ENCODE measurements around the gene OR2T35. TPM values are rescaled to one million over a fixed set of nuclear protein-coding genes. Genes with fewer than 3 reads are reported as not detected.

OR2T35 gene
- total RNA-seq, 1 donor from 2014 or later, result not detected

DNA sequence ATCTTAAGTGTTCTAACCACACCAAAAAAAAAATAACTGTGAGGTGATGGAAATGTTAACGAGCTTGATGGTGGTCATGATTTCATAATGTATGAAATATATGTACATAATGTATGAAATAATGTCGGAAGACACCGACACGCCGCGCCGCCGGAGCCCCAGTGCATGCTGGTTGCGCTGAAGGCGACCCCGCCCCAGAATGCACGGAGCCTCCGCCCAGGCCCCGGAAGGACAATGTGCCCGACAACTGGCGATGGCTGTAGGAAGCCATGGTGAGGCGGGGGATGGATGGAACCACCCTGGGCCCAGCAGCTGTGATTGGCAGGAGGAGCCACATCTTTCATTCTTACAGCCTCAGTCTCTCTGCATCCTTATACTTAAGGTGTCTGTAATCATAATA is 55.0 kb downstream of the OR2T35 start:
- Histone ChIP-seq H4K20me1 (ENCODE audit: insufficient read depth, low read length) (no peaks in the 10 kb centered on the region), H3K9ac (ENCODE audit: low read length) (no peak overlapping the region), H2AFZ (ENCODE audit: low read depth, low read length) (no peak overlapping the region), H3K4me3 (ENCODE audit: insufficient read depth, low read depth, low read length) (no peak overlapping the region), H3K36me3 (ENCODE audit: insufficient read depth, low read length) (no peaks in the 10 kb centered on the region), H3K27me3 (ENCODE audit: insufficient read depth, low read length) (no peaks in the 10 kb centered on the region), H3K79me2 (ENCODE audit: insufficient read depth, low read length) (no peaks in the 10 kb centered on the region), H3K9me3 (ENCODE audit: insufficient read depth, low read depth, low read length) (peaks cover 12% of the 10 kb centered on the region), H3K4me2 (ENCODE audit: low read length) (no peak overlapping the region), H3K4me1 (ENCODE audit: insufficient read depth, low read length) (no peaks in the 10 kb centered on the region), H3K27ac (ENCODE audit: low read depth, low read length) (no peak overlapping the region)
- Mint-ChIP-seq H3K36me3 (ENCODE audit: low read depth, unreplicated experiment) (no peaks in the 10 kb centered on the region), H3K4me3 (ENCODE audit: unreplicated experiment) (no peak overlapping the region), H3K4me1 (ENCODE audit: low read depth, unreplicated experiment) (no peaks in the 10 kb centered on the region), H3K27ac (ENCODE audit: unreplicated experiment) (no peak overlapping the region), H3K9me3 (ENCODE audit: unreplicated experiment) (peaks cover 2% of the 10 kb centered on the region), H3K27me3 (ENCODE audit: low read depth, unreplicated experiment) (no peaks in the 10 kb centered on the region)
- DNase-seq (ENCODE audit: low read depth), result no peak
- TF ChIP-seq, protein P1, sequence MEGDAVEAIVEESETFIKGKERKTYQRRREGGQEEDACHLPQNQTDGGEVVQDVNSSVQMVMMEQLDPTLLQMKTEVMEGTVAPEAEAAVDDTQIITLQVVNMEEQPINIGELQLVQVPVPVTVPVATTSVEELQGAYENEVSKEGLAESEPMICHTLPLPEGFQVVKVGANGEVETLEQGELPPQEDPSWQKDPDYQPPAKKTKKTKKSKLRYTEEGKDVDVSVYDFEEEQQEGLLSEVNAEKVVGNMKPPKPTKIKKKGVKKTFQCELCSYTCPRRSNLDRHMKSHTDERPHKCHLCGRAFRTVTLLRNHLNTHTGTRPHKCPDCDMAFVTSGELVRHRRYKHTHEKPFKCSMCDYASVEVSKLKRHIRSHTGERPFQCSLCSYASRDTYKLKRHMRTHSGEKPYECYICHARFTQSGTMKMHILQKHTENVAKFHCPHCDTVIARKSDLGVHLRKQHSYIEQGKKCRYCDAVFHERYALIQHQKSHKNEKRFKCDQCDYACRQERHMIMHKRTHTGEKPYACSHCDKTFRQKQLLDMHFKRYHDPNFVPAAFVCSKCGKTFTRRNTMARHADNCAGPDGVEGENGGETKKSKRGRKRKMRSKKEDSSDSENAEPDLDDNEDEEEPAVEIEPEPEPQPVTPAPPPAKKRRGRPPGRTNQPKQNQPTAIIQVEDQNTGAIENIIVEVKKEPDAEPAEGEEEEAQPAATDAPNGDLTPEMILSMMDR (IDR thresholded peaks at IDR 0.05; ENCODE audit: insufficient read depth, low read depth, low read length), result no peak
- TF ChIP-seq EZH2 (IDR thresholded peaks at IDR 0.05; ENCODE audit: insufficient read depth, low read length), result no peak
- FAIRE-seq, result no peak

DNA sequence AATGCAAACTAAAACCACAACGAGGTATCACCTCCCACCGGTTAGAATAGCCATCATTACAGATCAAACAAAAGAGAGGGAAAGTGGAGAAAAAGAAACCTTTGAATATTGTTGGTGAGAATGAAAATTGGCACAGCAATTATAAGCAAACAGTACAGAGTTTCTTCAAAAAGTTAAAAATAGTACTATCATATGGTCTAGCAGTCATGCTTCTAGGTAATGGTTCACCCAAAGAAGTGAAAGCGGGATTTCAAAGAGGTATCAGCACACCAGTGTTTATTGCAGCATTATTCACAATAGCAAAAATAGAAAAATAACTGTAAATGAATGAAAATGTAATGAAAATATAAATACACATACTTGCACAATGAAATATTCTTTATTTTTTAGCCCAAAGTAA is 55.7 kb downstream of the OR2T35 start:
- Mint-ChIP-seq H3K36me3 (ENCODE audit: low read depth, unreplicated experiment) (no peaks in the 10 kb centered on the region), H3K4me3 (ENCODE audit: unreplicated experiment) (no peak overlapping the region), H3K27me3 (ENCODE audit: low read depth, unreplicated experiment) (no peaks in the 10 kb centered on the region), H3K9me3 (ENCODE audit: unreplicated experiment) (peaks cover 3% of the 10 kb centered on the region), H3K4me1 (ENCODE audit: low read depth, unreplicated experiment) (no peaks in the 10 kb centered on the region), H3K27ac (ENCODE audit: unreplicated experiment) (no peak overlapping the region)
- TF ChIP-seq EZH2 (IDR thresholded peaks at IDR 0.05; ENCODE audit: insufficient read depth, low read length), result no peak
- TF ChIP-seq, protein P1 (IDR thresholded peaks at IDR 0.05; ENCODE audit: insufficient read depth, low read depth, low read length), result no peak
- no peaks in the 10 kb centered on the region for H3K27me3 ChIP-seq (ENCODE audit: insufficient read depth, low read length)
- H3K4me2 ChIP-seq (ENCODE audit: low read length), result no peak overlapping the region
- no peak overlapping the region for H3K4me3 ChIP-seq (ENCODE audit: insufficient read depth, low read depth, low read length)
- no peak overlapping the region for H3K27ac ChIP-seq (ENCODE audit: low read depth, low read length)
- H2AFZ ChIP-seq (ENCODE audit: low read depth, low read length), result no peak overlapping the region
- H3K9ac ChIP-seq (ENCODE audit: low read length), result no peak overlapping the region
- no peaks in the 10 kb centered on the region for H3K4me1 ChIP-seq (ENCODE audit: insufficient read depth, low read length)
- H3K36me3 ChIP-seq (ENCODE audit: insufficient read depth, low read length), result no peaks in the 10 kb centered on the region
- H3K9me3 ChIP-seq (ENCODE audit: insufficient read depth, low read depth, low read length), result peaks cover 12% of the 10 kb centered on the region
- no peak for DNase-seq (ENCODE audit: low read depth)
- no peak for FAIRE-seq
- no peaks in the 10 kb centered on the region for H3K79me2 ChIP-seq (ENCODE audit: insufficient read depth, low read length)
- H4K20me1 ChIP-seq (ENCODE audit: insufficient read depth, low read length), result no peaks in the 10 kb centered on the region

Other genes starting within 250 kb of the OR2T35 start
- gene OR2T1, start 242.2 kb downstream of the OR2T35 start, total RNA-seq, result not detected in 2 replicates
- gene OR2T2, start 199.6 kb downstream of the OR2T35 start, total RNA-seq, result not detected in 2 replicates
- gene OR2T3, start 171.9 kb downstream of the OR2T35 start, total RNA-seq, result not detected in 2 replicates
- gene OR2T5, start 156.7 kb downstream of the OR2T35 start, total RNA-seq, result not detected in 2 replicates
- not detected in 2 replicates for gene OR2G6, start 137.2 kb downstream of the OR2T35 start, total RNA-seq
- not detected in 2 replicates for gene OR2T29, start 82.5 kb downstream of the OR2T35 start, total RNA-seq
- gene OR2T34, start 70.5 kb downstream of the OR2T35 start, total RNA-seq, result not detected in 2 replicates
- gene OR2T10, start 47.6 kb downstream of the OR2T35 start, total RNA-seq, result not detected in 2 replicates
- not detected in 2 replicates for gene OR2T11, start 10.2 kb downstream of the OR2T35 start, total RNA-seq
- gene OR2T27, start 10.2 kb upstream of the OR2T35 start, total RNA-seq, result not detected in 2 replicates
- not detected in 2 replicates for gene OR14I1, start 57.5 kb upstream of the OR2T35 start, total RNA-seq
- gene LYPD8, start 110.5 kb upstream of the OR2T35 start, total RNA-seq, result not detected in 2 replicates
- gene SH3BP5L, start 180.6 kb upstream of the OR2T35 start, total RNA-seq, result 34.9 and 37.7 TPM in 2 replicates
- 16.2 and 20.6 TPM in 2 replicates for gene ZNF672, start 192.9 kb upstream of the OR2T35 start, total RNA-seq
- gene ZNF692, start 213.8 kb upstream of the OR2T35 start, total RNA-seq, result 39.0 and 41.4 TPM in 2 replicates